Inferior parietal cortex (tissue), 1 donor: Measurements from ENCODE around the gene CELSR3.

ENCODE experiments used
- DNase-seq: peaks from one replicate; pipeline ENCODE4 v3.0.0-alpha.2; 2016; ENCODE audit errors: extremely low spot score

Gene CELSR3

GRCh38 chr3:48661501-48662144 lies 1.1 kb downstream of the CELSR3 start:
- peak; percentile 47 for DNase-seq

GRCh38 chr3:48660800-48661400 lies 1.8 kb downstream of the CELSR3 start:
- DNase-seq: no peak

GRCh38 chr3:48656841-48657281 lies 5.8 kb downstream of the CELSR3 start:
- DNase-seq: no peak

GRCh38 chr3:48656061-48656840 lies 6.4 kb downstream of the CELSR3 start:
- DNase-seq: no peak

- no peak for DNase-seq
Observed at GRCh38 chr3:48655606-48656005, 7.1 kb downstream of the CELSR3 start.

- no peak for DNase-seq
Observed at GRCh38 chr3:48655063-48655462, 7.6 kb downstream of the CELSR3 start.

- no peak for DNase-seq
Observed at GRCh38 chr3:48652923-48653715, 9.6 kb downstream of the CELSR3 start.

GRCh38 chr3:48651771-48652170 lies 10.9 kb downstream of the CELSR3 start:
- no peak for DNase-seq

- DNase-seq: no peak
Observed at GRCh38 chr3:48650723-48651122, 12.0 kb downstream of the CELSR3 start.

- DNase-seq: no peak
Observed at GRCh38 chr3:48648188-48648850, 14.4 kb downstream of the CELSR3 start.

GRCh38 chr3:48647714-48648113 lies 15.0 kb downstream of the CELSR3 start:
- no peak for DNase-seq

GRCh38 chr3:48644898-48645760 lies 17.6 kb downstream of the CELSR3 start:
- no peak for DNase-seq

GRCh38 chr3:48642605-48643004 lies 20.1 kb downstream of the CELSR3 start:
- DNase-seq: no peak

- no peak for DNase-seq
Observed at GRCh38 chr3:48641396-48641795, 21.3 kb downstream of the CELSR3 start.

- no peak for DNase-seq
Observed at GRCh38 chr3:48639944-48640606, 22.6 kb downstream of the CELSR3 start.

GRCh38 chr3:48637305-48637704 lies 25.4 kb downstream of the CELSR3 start:
- no peak for DNase-seq

GRCh38 chr3:48636149-48636655 lies 26.5 kb downstream of the CELSR3 start:
- DNase-seq: no peak

- DNase-seq: peak; percentile 94
Observed at GRCh38 chr3:48635222-48636021, 27.3 kb downstream of the CELSR3 start, which contains the start of gene SLC26A6. Gene SLC26A6, minus strand, starts transcription at chr3:48635461. Its CDS starts 68 bp downstream, at chr3:48635393.
